Right ventricle myocardium inferior (tissue), 1 donor: ENCODE results near the gene RBM12. TPM values are rescaled to one million over a fixed set of nuclear protein-coding genes. Genes with fewer than 3 reads are reported as not detected.
A peak's percentile ranks its signal among the peaks of the same experiment; 100 is the strongest.
"Not testable (repeated sequence)": the region's sequence is repeated elsewhere in the genome, so short reads cannot be mapped to it uniquely, and the experiment has no call there.

Experiments
- ATAC-seq: fragments of 200-7000 bp; cut with Tn5 transposase; one replicate; pipeline ENCODE4 v1.9.1; 2020; ENCODE audit warnings: mild to moderate bottlenecking, moderate library complexity
- DNase-seq: peaks from one replicate; pipeline ENCODE4 v3.0.0; 2021; ENCODE audit errors: missing footprints
- intact Hi-C: fragments of 100-400 bp; cut with DNase I; formaldehyde crosslinking; loops from one replicate; pipeline ENCODE4 v1.11.0; 2022
- total RNA-seq: library from RNA; stranded (reverse); fragmentation: NEBNext Ultra II Directional; extraction: Animal tissue kit (Norgen Biotek cat#: 25700); gene quantifications from one replicate; pipeline ENCODE4 v1.2.1, GENCODE V29; 2021
- donor health status: DM: no; HTN: yes; CAD: no; lungs with severe emphysema.

RBM12 gene
- total RNA-seq, 1 donor from 2014 or later = 41.4 TPM

DNA sequence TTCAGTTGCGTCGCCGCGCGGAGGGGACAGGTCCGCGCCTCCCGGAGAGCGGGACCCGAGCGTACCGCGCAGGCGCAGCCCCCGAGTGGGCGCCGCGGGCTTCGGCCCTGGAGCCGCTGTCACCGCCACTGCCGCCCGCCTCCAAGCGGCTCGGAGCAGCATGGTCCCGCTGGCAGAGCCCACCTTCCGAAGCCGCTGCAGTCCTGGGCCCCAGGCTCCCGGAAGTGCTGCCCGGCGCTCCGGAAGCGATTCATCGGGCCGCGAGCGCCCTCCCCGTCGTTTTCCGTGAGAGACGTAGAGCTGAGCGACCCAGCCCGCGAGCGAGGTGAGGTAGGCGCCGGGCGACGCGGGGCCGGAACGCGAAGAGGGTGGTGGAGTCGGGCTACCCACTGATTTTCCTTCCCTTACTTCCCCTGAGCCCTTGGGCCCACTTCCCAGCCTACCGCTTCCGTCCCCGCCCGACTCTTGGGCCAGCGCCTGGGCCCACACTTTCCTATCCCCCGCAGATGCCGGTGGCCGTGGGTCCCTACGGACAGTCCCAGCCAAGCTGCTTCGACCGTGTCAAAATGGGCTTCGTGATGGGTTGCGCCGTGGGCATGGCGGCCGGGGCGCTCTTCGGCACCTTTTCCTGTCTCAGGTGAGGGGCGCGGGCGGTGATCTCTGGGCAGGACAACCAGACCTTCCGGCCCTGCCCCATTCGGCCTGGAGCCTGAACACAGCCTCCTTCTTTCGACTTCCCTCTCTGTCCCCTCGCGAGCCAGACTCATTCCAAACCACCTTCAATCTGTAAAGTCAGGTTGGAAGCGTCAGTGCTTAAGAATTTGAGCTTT lies 34.6 kb upstream of the RBM12 start, which contains the start of the genes NFS1 and ROMO1:
Gene NFS1, minus strand, starts transcription at position 226 of the 830 bp plus-strand sequence. Its CDS starts 64 bp downstream, at position 162.
Gene ROMO1, plus strand, starts transcription at position 279 of the 830 bp plus-strand sequence. Its CDS starts 228 bp downstream, at position 507.
- peak; percentile 95 for ATAC-seq
- DNase-seq = peak; percentile 95
- intact Hi-C loops = loop anchor here (2.0 to 5.0 kb wide), 2 partner anchors 35 to 97 kb away; partner anchors contain the start of genes CPNE1 and RBM12

DNA sequence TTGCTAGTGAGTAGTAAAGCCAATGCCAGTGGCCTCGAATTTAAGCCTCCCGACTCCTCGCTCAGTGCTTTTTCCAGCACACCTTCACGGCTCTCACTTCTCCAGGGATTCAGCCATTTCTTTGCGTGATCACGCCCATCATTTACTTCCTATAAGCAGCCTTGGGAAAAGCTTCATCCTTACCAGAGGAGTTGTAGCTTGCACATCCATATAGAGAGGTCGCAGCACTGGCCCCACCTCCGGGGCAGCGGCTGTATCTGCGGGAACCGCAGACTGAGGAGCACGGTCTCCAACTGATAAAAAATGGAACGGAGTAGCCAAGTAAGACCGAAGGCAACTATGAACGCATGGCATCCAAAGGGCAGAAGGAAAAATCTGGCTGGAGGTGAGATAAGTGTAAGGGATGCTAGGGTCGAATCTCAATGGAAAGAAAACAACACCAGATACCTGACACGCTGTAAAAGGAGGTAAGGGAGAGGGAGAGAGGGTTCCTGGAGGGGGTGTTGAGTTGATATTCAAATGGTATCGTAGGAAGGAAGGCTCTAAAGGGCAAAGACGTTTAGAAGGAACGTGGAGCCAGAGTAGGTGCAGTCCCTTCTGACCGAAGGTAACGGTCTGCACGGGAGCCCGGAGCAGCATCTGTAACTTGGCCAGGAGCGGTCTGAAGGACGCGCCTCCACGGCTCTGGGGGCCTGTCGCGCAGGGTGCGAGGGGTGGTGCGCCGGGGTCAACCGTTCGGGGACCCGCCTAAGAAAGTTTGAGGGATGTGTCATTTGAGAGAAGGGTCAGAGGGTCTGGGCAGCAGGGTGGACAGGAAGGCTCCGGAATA lies 33.8 kb upstream of the RBM12 start:
- DNase-seq (no peak), ATAC-seq (peak; percentile 23)
- intact Hi-C loops = loop anchor here (2.0 to 5.0 kb wide), 2 partner anchors 34 to 96 kb away; partner anchors contain the start of genes CPNE1 and RBM12

GRCh38 chr20:35697696-35698297 lies 33.1 kb upstream of the RBM12 start:
- ATAC-seq (no peak), DNase-seq (no peak)
- intact Hi-C loops = loop anchor here (2.0 to 5.0 kb wide), 2 partner anchors 33 to 95 kb away; partner anchors contain the start of genes CPNE1 and RBM12

DNA sequence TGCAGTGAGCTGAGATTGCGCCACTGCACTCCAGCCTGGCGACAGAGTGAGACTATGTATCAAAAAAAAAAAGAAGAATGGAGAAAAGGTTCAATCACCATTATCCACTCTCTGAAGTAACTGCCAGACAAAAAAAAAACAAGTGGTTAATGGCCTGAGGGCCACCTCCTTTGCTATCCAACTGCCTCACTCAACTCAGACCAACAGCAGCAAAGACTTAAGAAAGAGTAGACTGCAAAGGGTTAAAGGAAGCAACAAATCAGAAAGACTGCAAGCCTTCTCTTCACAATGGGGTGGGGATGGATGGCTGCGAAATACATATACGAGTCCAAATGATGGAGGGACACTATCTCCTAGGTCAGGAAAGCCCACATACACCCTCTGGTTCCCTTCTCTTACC lies 31.3 kb upstream of the RBM12 start:
- ATAC-seq = no peak
- intact Hi-C loops = loop anchor here (5.0 kb wide), 1 partner anchor 94 kb away; no protein-coding TSS in a partner anchor
- DNase-seq = no peak

DNA sequence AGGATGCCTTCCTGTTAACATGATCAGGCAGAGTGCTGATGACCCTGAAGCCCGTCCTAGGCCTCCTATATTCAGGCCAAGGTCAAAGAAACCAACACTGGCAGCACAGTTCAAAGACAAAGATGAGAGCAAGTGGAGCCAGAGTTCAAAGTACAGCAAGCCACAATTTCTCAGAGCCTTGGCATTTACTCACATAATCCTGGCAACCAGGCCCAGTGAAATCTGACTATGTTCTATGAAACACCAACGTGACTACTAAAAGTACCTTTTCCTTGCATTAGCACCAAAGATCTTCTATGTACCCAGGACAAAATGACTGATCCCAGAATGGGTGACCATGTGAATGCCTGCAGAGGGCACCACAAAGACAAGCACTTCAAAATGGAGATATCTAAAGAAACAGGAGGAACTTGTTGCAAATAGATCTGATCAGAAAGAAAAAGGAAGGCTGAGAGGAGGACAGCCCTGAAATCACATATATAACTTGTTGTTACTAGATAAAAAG lies 30.6 kb upstream of the RBM12 start:
- DNase-seq (no peak), ATAC-seq (no peak)

GRCh38 chr20:35690265-35690664 lies 25.6 kb upstream of the RBM12 start:
- intact Hi-C loops = no loop called here
- ATAC-seq (no peak), DNase-seq (no peak)

More for the DNA sequence above, 30.6 kb upstream of the RBM12 start:
- intact Hi-C loops = loop anchor here (5.0 kb wide), 1 partner anchor 93 kb away; no protein-coding TSS in a partner anchor

DNA sequence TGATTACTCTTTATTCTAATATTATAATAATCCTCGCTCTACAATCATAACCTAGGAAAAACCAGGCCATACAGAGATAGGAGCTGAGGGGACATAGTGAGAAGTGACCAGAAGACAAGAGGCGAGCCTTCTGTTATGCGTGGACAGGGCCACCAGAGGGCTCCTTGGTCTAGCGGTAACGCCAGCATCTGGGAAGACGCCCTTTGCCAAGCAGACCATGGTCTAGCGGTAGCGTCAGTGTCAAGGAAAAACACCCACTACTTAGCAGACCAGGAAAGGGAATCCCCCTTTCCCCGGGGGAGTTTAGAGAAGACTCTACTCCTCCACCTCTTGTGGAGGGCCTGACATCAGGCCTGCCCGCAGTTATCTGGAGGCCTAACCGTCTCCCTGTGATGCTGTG lies 22.2 kb upstream of the RBM12 start:
- ATAC-seq, intact Hi-C loops, DNase-seq: not testable (repeated sequence)

- ATAC-seq, DNase-seq, intact Hi-C loops: not testable (repeated sequence)
Observed at GRCh38 chr20:35685368-35685767, 20.7 kb upstream of the RBM12 start.

- ATAC-seq = no peak
- no peak for DNase-seq
- intact Hi-C loops = no loop called here
Observed at GRCh38 chr20:35681960-35682359, 17.3 kb upstream of the RBM12 start.

DNA sequence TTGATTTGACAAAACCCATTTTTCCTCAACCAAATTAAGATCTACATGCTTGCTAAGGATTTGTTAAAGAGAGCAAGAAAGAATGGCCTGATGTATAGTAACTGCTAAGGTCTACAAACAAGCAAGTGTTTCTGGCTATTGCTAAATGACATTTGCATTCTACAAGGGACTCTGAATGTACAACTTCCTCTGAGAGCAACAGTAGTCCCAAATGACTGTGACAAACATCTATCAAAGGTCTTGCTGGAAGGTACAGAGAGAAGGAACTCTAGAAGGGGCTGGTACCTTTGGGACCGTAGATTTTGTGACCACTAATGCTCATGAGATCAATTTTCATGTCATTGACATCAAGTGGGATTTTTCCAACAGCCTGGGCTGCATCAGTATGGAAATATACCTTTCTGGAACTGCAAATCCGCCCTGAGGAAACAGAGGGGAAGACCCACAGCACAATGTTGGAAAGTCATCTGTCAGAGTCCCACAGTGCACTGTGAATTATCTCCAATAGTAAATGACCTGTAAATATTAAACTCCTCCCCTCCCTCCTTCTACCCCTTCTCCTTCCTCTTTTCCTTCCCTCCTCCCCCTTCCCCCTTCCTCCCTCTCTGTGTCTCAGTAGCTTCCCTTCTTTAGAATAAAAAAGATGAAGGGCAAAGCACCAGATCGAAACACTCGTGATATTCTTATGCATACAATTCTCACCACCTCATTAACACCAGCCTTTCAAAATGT lies 15.9 kb upstream of the RBM12 start:
- ATAC-seq (no peak), DNase-seq (no peak)
- intact Hi-C loops = no loop called here

DNA sequence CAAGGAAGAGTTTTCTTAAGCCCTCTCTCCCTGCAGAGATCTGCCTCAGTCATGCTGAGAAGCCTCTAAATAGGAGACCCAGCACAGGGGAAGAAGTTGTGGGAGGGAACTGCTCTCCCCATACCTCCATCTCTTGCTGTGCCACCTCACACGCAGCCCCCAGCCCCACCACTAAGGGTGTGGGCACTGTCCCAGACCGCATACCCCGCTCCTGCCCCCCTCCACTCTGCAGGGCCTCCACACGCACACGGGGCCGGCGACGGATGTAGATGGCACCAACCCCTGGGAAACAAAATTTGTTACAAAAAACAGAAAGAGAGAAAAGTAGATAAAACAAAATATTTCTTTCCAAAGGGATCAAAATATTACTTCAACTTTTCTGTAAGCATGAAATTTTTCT lies 10.2 kb upstream of the RBM12 start:
- DNase-seq = no peak
- no peak for ATAC-seq
- intact Hi-C loops = no loop called here

DNA sequence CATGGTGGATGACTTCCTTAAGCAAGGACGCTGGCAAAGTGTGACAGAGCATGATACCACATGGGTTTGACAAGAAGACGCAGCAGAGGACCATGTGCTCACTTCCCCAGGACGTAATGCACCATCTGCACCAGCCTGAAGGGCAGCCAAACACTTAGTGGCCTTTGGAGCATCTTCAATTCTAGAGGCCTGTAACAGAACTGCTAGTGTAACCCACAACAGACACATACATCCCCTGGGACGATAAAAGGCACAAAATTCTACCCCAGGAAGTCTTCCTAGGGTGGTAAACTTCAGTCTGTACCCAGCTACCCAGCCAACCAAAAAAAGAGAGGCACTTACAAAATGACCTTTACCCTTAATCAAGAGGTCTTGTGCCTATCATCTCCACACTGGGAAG lies 9.2 kb upstream of the RBM12 start:
- intact Hi-C loops = no loop called here
- ATAC-seq = no peak

GRCh38 chr20:35669681-35670080 lies 5.0 kb upstream of the RBM12 start:
- no peak for DNase-seq
- intact Hi-C loops = no loop called here
- ATAC-seq = no peak

More for the DNA sequence above, 9.2 kb upstream of the RBM12 start:
- no peak for DNase-seq

- DNase-seq = no peak
- intact Hi-C loops = no loop called here
- ATAC-seq = no peak
Observed at GRCh38 chr20:35669221-35669620, 4.5 kb upstream of the RBM12 start.

- intact Hi-C loops = loop anchor here (2.0 kb wide), 1 partner anchor 33 kb away; the partner anchor contains the start of genes NFS1 and ROMO1
- no peak for ATAC-seq
- DNase-seq = no peak
Observed at GRCh38 chr20:35665949-35666288, 1.2 kb upstream of the RBM12 start.

DNA sequence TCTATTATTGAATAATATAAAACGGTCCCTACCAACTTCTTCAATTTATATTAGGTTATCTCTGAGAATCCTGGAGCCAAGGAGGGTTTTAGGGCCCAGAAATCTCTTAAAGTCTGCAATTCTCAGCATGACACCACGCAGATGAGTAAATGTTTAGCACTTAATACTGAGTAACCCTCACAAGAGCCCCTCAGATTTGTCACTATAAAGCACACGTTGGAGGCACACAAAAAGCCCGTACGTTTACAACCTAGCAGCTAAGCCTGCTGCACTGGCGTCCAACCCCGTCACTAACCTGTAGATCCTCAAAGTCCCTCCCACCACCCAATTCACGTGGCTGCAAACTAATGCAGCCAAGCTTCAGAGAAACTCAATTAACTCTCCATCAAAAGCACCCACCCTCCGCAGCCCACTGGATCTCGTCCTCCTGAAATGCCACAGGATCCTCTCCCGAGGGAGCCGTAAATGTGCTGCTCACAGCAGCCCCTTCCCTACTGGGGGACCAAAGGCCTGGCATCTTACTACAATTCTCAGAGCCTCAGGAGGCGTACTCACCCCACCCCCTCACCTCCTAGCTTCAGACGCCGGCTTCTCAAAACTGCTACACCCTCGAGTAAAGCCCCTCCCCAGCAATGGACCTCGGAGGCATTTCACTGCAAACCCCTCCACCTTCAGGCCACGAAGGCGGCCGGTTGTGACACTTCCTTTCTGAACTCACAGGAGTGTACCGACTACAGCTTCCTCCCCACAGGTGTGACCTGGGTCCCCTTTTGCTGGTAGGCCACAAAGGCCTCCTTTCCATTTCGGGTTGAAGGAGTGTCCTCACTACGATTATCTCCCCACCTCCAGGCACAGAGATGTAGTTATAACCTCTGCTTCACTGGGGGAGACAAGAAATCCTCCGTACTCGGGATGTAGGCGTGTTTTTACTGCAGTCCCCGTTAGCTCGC lies 909 bp downstream of the RBM12 start:
- intact Hi-C loops = loop anchor here (2.0 kb wide), 2 partner anchors 35 to 47 kb away; partner anchors contain the start of genes NFS1 and ROMO1
- DNase-seq (no peak), ATAC-seq (peak; percentile 1)

- ATAC-seq (no peak), DNase-seq (no peak)
- intact Hi-C loops = loop anchor here (2.0 kb wide), 1 partner anchor 46 kb away; no protein-coding TSS in a partner anchor
Observed at GRCh38 chr20:35662551-35662950, 2.1 kb downstream of the RBM12 start.
